Activated CD4-positive, CD25-positive, alpha-beta regulatory T cell treated with anti-CD3 and anti-CD28 coated beads, Interleukin-2, amount 50 U/mL, for 16 hours (primary cell): Measurements from ENCODE around the gene CIB1.
"Not testable (repeated sequence)": the region's sequence is repeated elsewhere in the genome, so short reads cannot be mapped to it uniquely, and the experiment has no call there.

Source experiments
- DNase-seq: peaks from one replicate; pipeline ENCODE4 v3.0.0-alpha.2; 2020; ENCODE audit warnings: low read depth, low spot score

CIB1 gene

DNA sequence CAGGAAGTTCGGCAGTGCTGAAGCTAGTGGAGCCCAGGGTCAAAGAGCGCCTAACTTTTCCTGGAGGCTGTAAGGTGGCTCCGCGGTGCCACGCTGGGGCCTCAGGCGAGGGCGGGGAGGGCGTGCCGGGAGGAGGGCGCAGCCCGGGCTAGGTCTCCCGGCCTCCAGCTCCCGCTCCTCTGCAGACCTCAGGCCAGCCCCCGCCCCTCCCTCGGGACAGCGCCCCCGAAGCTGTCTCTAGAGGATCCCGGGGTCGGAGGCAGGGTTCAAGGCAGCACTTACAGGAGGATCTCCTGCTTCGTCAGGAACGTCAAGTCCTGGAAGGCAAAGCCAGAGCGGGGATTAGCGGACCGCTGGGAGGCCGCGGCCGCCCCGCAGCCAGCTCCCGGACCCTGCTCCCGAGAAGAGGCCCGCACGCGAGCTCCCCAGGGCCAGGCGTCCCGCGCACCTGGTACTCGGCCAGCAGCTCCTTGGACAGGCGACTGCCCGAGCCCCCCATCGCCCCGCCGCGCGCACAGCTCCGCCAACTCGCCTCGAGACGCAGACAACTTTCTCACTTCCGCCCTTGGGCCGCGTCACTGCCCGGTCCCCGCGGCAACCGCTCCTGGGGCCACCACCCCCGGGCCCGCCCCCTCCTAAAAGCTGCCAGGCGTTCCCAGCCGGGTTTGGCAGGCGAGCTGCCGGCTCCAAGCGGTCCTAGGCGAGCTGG is at the start of gene CIB1:
TSS of gene CIB1 (minus strand) at position 555 of the 709 bp plus-strand sequence. CDS start at position 499, 56 bp downstream.
- DNase-seq = peak; percentile 27

DNA sequence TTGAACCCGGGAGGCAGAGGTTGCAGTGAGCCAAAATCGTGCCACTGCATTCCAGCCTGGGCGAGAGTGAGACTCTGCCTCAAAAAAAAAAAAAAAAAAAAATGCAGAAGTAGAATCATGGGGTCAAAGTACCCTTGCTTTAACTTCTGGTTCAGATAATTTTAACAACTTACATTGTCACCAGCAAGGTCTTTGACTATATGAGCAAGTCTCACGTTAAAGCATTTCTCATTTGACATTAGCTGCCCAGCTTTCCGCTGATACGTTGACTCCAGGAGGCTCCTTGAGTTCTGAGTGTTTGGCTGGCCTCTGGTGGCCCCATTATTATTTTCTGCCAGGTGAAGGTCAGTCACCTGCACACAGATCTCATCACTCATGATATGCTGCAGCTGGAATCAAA is 47.9 kb upstream of the CIB1 start:
- not testable (repeated sequence) for DNase-seq

DNA sequence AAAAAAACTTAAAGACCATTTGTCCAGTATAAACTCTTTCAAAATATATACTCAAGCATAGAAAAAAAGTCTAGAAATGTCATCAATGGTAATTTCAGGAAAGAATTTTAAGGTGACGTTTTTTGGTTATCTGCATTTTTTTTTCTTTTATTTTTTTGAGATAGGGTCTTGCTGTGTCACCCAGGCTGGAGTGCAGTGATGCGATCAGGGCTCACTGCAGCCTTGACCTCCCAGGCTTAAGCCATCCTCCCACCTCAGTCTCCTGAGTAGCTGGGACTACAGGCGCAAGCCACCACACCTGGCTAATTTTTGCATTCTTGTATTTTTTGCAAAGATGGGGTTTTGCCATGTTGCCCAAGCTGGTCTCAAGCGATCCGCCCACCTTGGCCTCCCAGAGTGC is 47.0 kb upstream of the CIB1 start:
- DNase-seq = not testable (repeated sequence)

DNA sequence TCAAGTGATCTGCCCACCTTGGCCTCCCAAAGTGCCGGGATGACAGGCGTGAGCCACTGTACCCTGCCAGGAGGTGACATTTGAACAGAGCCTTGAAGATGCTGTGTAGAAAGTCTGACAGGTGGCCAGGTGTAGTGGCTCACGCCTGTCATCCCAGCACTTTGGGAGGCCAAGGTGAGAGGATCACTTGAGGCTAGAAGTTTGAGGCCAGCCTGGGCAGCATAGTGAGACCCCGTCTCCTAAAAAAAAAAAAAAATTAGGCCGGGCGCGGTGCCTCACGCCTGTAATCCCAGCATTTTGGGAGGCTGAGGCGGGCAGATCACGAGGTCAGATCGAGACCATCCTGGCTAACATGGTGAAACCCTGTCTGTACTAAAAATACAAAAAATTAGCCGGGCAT is 44.7 kb upstream of the CIB1 start:
- not testable (repeated sequence) for DNase-seq

DNA sequence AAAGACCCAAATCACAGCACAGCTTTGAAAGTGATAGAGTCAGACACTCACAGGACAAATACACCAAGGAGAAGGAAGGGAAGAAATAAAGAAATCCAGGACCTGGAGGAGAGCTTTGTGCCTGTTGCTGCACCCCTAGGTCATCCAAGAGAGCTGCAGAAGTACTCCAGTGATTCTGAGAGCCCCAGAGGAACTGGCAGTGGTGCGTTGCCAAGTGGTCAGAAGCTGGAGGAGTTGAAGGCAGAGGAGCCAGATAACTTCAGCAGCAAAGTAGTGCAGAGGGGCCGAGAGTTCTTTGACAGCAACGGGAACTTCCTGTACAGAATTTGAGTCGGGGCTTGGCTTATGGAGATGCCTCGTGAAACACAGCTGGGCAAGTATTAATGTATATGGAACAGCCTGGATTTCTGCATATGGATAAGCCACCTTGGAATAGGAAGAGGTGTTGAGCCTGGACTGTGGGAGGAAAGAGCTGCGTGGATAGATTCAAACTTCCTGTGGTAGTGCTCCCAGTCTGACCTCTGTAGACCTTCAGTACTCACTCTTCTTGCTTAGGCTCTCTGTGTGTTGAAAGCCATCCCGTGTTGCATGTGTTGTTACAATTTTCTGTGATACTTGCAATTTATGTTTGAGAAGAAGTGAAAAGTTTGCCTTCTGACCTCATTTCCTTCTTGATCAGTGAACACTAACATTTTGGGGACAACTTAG is 37.9 kb upstream of the CIB1 start:
- DNase-seq = no peak

DNA sequence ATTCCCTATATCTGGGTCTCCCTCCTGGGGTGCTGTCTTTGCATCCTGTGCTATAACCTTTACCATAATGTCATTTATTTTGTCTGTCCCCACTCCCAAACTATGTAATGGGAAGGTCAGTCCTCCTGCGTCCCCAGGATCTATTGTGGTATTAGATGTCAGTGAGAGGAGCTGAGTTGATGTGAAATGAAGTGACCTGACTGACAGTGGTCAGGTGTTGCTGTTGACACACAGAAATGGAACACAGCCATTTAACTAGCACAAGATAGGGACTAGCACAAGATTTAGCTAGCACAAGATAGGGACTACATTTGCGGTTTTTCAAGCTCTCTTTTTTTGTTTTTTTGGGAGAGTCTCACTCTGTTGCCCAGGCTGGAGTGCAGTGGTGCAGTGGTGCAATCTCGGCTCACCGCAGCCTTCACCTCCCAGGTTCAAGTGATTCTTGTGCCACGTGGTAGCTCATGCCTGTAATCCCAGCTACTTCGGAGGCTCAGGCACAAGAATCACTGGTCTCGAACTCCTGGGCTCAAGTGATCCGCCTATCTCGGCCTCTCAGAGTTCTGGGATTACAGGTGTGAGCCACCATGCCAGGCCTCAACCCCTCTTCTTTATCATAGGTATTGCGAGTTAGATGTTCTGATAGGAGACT is 36.9 kb upstream of the CIB1 start:
- no peak for DNase-seq

DNA sequence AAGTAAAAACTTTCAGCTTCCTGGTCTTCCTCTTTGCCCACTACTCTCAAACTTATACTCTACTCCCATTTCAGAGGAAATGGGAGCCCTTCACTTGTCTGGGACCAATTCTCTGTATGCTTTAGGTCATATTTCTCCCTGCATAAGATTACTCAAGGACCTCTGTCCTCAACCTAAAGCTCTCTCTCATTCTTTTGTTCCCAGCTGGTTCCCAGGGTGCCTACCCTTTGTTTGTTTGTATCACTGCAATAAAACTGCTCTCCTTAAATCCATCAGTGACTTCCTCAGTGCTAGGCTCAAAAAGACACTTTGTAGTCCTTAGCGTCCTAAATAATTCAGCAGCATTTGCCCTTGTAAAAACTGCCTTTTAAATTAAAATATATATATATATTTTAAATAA is 34.7 kb upstream of the CIB1 start:
- DNase-seq = no peak

DNA sequence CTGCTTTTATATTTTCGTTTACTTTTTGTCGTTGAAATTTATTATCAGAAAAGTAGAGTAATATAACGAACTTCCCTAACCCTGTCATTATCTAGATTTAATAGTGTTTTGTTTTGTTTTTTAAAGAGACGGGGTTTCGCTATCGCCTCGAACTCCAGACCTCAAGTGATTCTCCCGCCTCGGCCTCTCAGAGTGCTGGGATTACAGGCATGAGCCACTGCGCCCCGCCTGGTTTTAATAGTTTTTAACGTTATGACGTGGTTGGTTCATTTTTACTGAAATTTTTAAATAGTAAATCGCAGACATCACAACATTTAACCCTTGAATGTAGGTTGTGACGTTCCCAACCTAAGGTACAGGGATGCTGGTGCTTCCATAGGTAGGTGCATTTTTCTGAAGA is 32.7 kb upstream of the CIB1 start:
- DNase-seq = no peak

DNA sequence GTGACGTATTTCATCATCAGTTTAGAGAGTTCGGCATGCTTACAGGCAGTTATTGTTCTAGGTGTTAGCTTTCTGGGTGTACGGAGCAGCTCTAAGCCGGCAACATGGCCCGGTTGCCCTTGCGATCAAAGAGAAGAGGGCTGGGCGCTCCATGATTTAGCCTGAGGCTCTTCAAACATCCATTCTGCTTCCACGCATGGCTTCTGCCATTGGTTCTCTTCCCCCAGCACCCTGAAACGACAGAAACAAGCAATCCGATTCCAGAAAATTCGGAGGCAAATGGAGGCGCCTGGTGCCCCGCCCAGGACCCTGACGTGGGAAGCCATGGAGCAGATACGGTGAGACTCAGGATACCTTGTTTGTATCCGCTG is 32.3 kb upstream of the CIB1 start:
- no peak for DNase-seq

DNA sequence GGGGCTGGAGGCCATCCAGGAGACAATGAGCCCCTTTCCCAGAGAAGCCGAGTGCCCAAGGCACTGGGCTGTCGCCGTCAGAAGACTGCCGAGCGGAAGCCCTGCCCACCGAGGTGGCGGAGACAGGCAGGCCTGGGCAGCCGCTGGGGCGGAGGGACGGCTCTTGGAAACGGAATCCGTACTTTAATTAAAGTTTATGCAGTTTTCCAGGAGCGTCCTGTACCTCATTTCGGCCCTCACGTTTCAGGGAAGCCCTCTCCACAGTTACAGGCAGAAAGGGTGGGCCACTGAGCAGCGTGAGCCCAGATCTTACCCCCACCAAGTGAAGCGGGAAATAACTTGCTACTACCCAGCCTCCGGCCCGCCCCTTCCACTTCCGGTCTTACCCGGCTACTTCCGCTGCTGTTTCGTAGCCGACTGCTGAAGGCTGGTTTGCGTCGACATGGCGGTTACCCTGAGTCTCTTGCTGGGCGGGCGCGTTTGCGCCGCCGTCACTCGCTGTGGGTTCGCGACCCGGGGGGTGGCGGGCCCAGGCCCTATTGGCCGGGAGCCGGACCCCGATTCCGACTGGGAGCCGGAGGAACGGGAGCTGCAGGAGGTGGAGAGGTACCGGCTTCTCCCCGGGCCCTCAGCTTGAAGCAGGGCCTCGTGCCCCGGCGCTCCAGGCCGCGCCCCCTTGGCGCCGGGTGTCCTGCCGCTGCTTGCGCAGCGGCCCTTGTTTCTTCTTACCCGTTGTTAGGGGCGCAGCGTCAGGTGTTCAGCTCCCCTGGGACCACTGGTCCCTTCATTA is 31.7 kb upstream of the CIB1 start, which contains the start of gene NGRN:
TSS of gene NGRN (plus strand) at position 402 of the 790 bp plus-strand sequence. CDS start at position 443, 41 bp downstream.
- DNase-seq = peak; percentile 80

DNA sequence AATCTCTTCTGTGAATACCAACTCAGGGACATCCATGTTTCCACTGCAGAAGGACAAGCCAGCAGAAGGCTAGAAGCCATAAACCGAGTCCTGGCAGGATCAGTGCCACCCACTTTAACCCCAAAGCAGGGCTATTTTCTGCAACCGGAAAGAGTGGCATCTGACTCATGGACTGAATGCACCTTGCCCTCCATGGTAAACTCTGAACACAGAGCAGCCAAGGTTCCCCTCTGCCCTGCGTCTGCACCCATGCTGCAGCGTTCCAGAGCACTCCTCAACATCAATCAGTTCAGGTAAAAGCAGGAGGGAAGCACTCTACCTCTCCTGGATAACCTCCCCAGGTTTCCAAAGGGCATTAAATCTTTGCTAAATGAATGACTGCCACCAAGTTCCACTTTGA is 30.9 kb upstream of the CIB1 start:
- no peak for DNase-seq

DNA sequence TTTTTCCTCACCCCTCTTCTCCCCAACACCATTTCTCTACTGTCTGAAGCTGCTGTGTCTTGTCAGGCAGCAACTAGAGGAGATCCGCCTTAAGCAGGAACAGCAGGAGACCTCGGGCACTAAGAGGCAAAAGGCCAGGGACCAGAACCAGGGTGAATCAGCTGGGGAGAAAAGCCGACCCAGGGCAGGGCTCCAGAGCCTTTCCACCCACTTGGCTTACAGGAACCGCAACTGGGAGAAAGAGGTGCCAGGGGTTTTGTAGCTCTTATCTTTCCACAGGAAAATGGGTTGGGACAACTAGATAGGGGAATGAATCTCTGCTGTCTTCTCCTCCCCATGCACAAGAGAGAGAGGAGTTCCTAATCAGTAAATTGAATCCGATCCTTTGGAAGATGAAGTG is 28.7 kb upstream of the CIB1 start:
- no peak for DNase-seq

DNA sequence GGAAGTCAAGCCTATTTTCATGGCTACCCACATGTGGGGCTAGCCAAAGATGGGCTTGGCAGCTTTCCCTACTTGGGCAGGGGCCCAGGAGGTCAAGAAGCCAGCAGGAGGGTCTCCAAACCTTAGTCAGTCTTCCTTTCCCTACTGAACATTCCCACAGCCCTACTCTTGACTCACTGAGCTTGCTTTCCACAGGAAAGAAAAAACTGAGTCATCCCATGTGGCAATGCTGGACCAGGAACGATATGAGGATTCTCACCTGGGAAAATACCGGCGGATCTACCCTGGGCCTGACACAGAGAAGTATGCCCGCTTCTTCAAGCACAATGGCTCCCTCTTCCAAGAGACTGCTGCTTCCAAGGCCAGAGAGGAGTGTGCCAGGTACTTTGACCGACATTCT is 28.1 kb upstream of the CIB1 start:
- no peak for DNase-seq

DNA sequence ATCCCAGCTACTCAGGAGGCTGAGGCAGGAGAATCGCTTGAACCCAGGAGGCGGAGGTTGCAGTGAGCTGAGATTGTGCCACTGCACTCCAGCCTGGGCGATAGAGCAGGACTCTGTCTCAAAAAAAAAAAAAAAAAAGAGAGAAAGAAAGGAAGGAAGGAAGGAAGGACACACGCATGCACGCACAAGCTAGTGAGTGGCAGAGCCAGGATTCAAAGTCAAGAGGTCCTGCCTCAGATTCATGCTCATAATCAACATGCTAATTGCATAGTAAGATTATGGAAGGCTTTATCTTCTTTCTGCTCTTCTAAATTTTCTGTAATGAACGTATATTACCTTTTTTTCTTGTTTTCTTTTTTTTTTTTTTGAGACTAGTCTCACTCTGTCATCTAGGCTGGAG is 27.0 kb upstream of the CIB1 start:
- DNase-seq = not testable (repeated sequence)

DNA sequence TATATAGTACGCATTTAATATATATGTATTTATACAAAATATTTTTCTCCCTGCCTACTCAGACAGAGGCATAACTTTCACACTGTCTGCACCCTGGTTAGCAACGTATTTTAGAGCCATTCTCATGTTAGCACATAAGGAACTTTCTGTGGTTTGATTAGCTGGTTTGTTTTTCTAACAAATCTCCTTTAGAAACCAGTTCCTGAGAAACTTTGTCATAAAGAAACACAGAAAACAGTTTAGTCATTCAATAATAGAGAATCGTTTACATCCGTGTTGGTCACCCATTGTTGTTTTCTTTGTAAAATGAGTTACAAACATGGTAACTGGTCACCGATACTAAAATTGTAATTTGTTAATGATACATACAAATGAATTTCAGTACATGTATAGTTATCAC is 25.8 kb upstream of the CIB1 start:
- no peak for DNase-seq

DNA sequence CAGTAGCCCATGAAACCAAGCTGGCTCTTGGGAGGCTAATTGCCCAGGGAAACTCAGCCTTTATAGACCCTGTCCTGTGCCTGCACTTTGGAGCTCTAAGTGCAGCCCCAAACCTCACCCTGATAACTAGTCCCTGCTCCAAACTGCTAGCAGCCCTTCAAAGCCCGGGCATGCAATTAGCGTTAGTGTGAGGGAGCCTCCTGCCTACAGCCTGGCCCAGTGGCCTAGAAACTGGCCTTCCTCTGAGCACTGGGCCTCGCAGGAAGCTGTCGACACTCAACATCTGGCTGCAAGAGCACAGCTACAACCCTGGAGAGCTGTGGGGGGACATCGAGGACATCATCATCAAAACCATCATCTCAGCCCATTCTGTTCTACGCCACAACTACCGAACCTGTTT is 24.0 kb upstream of the CIB1 start:
- DNase-seq = no peak

DNA sequence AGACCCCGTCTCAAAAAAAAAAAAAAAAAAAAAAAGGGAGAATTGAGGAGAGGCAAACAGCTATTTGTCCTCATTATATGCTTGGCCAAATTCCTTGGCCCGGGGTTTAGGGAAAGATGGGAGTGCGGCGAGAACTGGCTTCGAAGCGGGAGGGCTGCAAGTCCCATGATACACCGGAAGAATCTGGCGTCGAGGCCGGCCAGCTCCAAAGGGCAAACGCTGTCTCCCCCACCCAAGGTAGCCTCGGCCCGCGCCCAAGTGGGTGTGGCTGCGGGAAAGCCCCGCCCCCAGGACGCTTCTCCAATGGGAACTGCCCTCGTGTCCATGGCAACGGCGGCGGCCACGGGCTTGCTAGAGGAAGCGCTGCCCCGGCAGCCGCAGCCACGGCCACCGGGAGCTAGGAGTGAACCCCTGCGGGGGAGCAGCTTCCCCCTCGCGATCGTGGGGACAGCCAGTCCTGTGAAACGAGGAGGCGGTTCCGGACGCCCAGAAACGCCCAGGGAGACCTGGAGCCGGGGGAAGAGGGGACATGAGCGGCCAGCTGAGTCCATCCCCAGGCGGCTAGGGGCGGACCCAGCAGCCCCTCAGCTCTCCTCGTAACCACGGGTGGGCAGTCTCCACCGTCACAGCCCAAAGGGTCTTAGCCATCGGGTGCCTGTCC is 15.6 kb upstream of the CIB1 start, which contains the start of gene TTLL13:
TSS of gene TTLL13 (plus strand) at position 354 of the 661 bp plus-strand sequence. CDS start 1,075 bp downstream, outside the sequence.
- peak; percentile 44 for DNase-seq

DNA sequence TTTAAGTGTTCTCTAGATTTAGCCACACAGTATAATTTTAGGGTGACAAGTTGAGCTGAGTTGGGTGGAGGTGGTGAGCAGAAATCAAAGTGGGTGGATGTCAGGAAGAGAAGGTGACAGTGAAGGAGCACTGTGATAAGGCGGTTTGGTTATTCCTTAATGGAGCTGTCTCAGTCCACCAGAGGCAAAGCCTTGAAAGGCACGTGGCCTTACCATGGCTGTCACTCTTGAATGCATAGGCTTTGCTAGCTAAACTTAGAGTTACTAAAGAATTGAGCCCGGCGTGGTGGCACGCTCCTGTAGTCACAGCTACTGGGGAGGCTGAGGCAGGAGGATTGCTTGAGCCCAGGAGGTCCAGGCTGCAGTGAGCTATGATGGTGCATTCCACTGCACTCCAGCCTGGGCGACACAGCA is 15.1 kb upstream of the CIB1 start:
- DNase-seq = no peak

DNA sequence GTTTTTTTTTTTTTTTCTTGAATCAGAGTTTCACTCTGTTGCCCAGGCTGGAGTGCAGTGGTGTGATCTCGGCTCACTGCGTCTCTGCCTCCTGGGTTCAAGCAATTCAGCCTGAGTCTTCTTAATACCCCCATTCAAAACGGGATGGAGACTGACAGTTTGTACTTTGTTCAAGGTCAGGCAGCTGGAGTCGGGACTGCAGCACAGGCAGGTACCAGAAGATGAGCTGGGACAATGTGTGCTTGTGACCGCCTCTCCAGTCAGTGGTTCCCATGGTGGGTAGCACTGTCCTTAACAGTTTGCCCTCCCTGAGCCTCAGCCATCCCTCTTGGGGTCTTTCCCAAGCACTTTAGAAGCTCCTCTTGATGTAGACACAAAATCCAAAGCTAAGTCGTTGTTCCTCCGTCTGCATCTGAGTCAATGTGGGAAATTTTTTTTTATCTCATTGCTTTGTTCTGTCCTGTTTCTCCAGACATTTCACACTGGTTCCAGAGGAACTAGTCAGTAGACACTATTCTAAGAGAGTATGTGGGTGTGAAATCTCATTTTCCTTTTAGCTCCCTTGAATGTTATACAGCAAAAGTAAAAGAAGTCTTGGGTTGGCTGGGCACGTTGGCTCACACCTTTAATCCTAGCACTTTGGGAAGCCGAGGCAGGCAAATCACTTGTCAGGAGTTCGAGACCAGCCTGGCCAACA is 10.3 kb upstream of the CIB1 start:
- no peak for DNase-seq

DNA sequence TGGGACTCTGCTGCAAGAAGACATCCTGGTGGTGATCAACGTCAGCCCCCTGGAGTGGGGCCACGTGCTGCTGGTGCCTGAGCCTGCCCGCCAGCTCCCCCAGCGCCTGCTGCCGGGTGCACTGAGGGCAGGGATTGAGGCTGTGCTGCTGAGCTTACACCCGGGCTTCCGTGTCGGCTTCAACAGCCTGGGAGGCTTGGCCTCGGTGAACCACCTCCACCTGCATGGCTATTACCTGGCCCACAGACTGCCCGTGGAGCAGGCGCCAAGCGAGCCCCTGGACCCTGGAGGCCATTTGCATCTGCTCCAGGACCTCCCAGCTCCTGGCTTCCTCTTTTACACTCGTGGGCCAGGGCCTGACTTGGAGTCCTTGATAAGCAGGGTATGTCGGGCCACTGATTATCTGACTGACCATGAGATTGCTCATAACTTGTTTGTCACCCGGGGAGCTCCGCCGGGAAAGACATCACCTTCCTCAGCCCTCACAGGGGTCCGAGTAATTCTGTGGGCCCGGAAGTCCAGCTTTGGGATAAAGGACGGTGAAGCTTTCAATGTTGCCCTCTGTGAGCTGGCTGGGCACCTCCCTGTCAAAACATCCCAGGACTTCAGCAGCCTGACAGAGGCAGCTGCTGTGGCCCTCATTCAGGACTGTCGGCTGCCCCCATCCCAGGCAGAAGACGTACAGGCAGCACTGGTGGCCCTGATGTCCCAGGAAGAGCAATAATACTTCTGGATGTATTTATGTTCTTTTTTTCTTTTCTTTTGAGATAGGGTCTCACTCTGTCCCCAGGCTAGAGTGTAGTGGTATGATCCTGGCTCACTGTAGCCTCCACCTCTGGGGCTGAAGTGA is 7.8 kb upstream of the CIB1 start:
- no peak for DNase-seq
